ELF-1 (cell line): ENCODE data around the gene SRC.
"Not testable (repeated sequence)": the region's sequence is repeated elsewhere in the genome, so short reads cannot be mapped to it uniquely, and the experiment has no call there.

Source experiments
- DNase-seq: peaks from one replicate; pipeline ENCODE4 v3.0.0-alpha.2; 2016; ENCODE audit warnings: low read depth, low spot score

SRC gene

GRCh38 chr20:37363221-37364012, 17.5 kb downstream of the SRC start:
- no peak for DNase-seq

GRCh38 chr20:37364013-37364926, 18.3 kb downstream of the SRC start:
- DNase-seq = no peak

- no peak for DNase-seq
These were observed 19.0 kb downstream of the SRC start for GRCh38 chr20:37364927-37365272.

- no peak for DNase-seq
These were observed 20.1 kb downstream of the SRC start for GRCh38 chr20:37365760-37366638.

GRCh38 chr20:37366743-37367142, 20.8 kb downstream of the SRC start:
- DNase-seq = no peak

GRCh38 chr20:37369846-37370245, 23.9 kb downstream of the SRC start:
- DNase-seq = no peak

GRCh38 chr20:37371845-37372244, 25.9 kb downstream of the SRC start:
- not testable (repeated sequence) for DNase-seq

- no peak for DNase-seq
These were observed 26.5 kb downstream of the SRC start for GRCh38 chr20:37372441-37372840.

GRCh38 chr20:37373020-37373598, 27.2 kb downstream of the SRC start:
- no peak for DNase-seq

GRCh38 chr20:37375227-37375626, 29.3 kb downstream of the SRC start:
- no peak for DNase-seq

GRCh38 chr20:37376324-37376723, 30.4 kb downstream of the SRC start:
- no peak for DNase-seq

GRCh38 chr20:37376791-37377190, 30.9 kb downstream of the SRC start:
- DNase-seq = no peak

- DNase-seq = no peak
These were observed 31.6 kb downstream of the SRC start for GRCh38 chr20:37377346-37378081.

- DNase-seq = no peak
These were observed 32.5 kb downstream of the SRC start for GRCh38 chr20:37378420-37378784.

GRCh38 chr20:37378785-37379598, 33.1 kb downstream of the SRC start:
- no peak for DNase-seq

GRCh38 chr20:37379967-37380828, 34.3 kb downstream of the SRC start:
- no peak for DNase-seq

- DNase-seq = no peak
These were observed 35.1 kb downstream of the SRC start for GRCh38 chr20:37380864-37381579.
